ENCODE measurements around the gene TAAR9.

Gene TAAR9

DNA sequence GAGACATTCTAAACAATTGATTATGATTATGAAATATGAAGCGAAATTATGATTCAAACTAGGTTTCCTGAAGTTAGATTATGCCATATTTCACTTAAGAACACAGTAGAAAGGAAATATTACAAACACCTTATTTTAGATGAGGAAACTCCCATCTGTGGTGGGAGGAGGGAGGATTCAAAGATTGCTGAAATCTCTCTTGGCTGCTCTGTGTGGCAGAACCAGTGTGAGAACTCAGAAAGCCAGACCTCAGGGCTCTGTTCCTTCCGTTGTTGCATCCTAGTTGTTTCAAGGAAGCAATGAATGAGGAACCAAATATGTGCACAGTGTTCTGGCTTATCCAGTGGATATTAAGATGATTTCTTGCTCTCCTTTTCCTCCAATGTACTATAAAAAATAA lies 49.3 kb downstream of the TAAR9 start:
- DNase-seq (ENCODE audit: low read depth in 3 of 3, low spot score in 1 of 3): no peak

Data from stimulated activated CD4-positive, alpha-beta T cell treated with anti-CD3 and anti-CD28 coated beads, TNF-alpha, amount 100 ng/mL, for 1 hour (primary cell).